ENCODE measurements around the gene AKR1C8.

Gene AKR1C8

GRCh38 chr10:5107860-5108526 lies 77.0 kb downstream of the AKR1C8 start:
- DNase-seq, result no peak

- peak in 1 of 2 donors; percentile 44 for DNase-seq
These were observed 78.4 kb downstream of the AKR1C8 start for GRCh38 chr10:5106553-5106952.

- DNase-seq, result no peak
These were observed 79.3 kb downstream of the AKR1C8 start for GRCh38 chr10:5105626-5106025.

Measured in bone marrow (tissue), 2 donors.